Measurements from ENCODE around the gene FFAR4. TPM values are rescaled to one million over a fixed set of nuclear protein-coding genes. Genes with fewer than 3 reads are reported as not detected.

FFAR4 gene
- total RNA-seq, 2 experiments from 2014 or later, result not detected

DNA sequence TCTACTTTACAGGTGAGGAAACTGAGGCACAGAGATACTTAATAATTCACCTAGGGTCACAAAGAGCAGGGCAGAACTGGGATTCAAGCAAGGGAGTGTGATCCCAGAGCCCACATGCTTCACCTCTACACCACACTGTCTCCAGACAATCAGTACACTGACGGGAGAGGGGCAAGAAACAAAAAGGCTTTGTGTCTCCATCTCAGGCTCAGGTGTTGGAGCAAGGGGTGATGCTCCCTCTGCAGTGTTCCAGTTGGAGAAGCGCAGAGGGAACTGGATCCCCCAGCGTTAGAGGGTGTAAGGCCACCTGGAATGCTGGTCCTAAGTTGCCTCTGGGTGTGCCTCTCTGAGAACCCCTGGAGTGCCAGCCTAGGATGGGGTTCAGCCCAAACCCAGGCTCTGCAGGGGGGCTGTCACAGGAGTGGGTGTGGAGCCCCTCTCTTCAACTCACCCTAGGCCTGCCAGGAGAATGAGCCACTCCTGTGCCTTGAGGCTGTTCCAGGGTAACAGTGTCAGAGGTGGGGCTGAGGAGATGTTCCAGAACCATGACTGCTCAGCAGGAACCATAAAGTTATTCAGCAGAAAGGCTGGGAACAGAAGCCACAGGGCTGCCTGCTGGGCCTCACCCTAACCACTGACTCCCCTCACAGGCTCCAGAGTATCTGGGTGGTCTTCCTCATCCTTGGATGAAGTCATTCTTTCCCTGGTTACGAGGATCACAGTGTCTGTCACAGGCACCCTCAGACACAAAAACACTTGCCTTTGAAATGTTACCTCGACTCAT lies 29.1 kb downstream of the FFAR4 start:
- Mint-ChIP-seq H3K27me3 (ENCODE audit: low read depth) (peaks cover 7% of the 10 kb centered on the region), H3K4me3 (no peak overlapping the region), H3K27ac (no peak overlapping the region), H3K36me3 (ENCODE audit: low read depth) (no peaks in the 10 kb centered on the region), H3K9me3 (no peaks in the 10 kb centered on the region), H3K4me1 (ENCODE audit: low read depth) (no peaks in the 10 kb centered on the region)
- intact Hi-C loops (cut with micrococcal nuclease), result no loop called here
- CTCF ChIA-PET, result no interaction called here
- DNase-seq, result no peak

DNA sequence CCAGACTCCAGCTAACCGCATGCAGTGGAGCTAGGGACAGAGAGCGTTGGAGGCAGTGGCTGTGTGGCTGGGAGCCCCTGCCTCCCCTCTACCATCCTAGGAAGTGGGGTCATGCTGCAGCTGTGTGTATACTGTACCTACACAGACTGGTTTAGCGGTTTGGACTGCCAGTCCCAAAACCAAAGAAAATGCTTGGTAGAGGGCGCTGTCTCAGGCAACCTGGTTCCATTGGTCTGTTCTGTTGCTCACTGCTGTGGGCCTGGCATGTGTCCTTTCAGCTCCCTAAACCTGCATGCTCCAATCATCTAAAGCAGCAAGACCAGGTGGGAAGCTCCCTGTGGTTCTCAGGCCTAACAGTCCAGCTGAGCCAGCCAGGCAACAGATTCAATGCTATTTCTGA lies 30.1 kb downstream of the FFAR4 start:
- peaks cover 8% of the 10 kb centered on the region for H3K27me3 Mint-ChIP-seq (ENCODE audit: low read depth)
- H3K27ac Mint-ChIP-seq, result no peak overlapping the region
- intact Hi-C loops (cut with micrococcal nuclease), result no loop called here
- no peaks in the 10 kb centered on the region for H3K36me3 Mint-ChIP-seq (ENCODE audit: low read depth)
- H3K9me3 Mint-ChIP-seq, result no peaks in the 10 kb centered on the region
- no peaks in the 10 kb centered on the region for H3K4me1 Mint-ChIP-seq (ENCODE audit: low read depth)
- no peak for DNase-seq
- H3K4me3 Mint-ChIP-seq, result no peak overlapping the region
- CTCF ChIA-PET, result interaction anchor here (1.2 kb wide), 1 partner anchor 219 kb away, joined by 4 read pairs; no protein-coding TSS in a partner anchor

DNA sequence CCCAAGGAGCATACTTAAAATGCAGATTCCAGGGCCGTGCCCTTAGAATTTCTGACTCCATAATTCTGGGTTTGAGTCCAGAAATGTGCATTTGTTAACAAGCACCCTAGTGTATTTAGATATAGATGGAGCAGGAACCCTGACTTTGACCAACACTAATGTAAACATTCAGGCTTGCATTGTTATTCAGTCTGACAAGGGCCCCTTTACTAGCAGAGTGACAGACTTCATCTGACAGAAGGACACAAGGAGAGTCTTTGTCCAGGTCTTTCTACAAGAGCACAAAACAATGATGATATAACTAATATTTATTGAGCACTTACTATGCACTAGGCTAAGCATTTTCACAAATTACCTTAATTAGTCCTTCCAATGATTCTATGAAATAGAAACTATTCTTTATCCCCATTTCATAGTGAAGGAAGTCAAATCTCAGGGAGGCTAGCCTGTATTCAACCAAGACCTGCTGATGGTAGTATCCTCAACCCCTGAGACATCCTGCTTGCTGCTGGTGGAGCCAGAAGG lies 30.7 kb downstream of the FFAR4 start:
- no peaks in the 10 kb centered on the region for H3K4me1 Mint-ChIP-seq (ENCODE audit: low read depth)
- no peaks in the 10 kb centered on the region for H3K36me3 Mint-ChIP-seq (ENCODE audit: low read depth)
- peaks cover 14% of the 10 kb centered on the region for H3K27me3 Mint-ChIP-seq (ENCODE audit: low read depth)
- no peak overlapping the region for H3K27ac Mint-ChIP-seq
- no peak overlapping the region for H3K4me3 Mint-ChIP-seq
- intact Hi-C loops (cut with micrococcal nuclease), result no loop called here
- CTCF ChIA-PET, result interaction anchor here (1.2 kb wide), 1 partner anchor 219 kb away, joined by 4 read pairs; no protein-coding TSS in a partner anchor
- H3K9me3 Mint-ChIP-seq, result no peaks in the 10 kb centered on the region
- DNase-seq, result no peak

DNA sequence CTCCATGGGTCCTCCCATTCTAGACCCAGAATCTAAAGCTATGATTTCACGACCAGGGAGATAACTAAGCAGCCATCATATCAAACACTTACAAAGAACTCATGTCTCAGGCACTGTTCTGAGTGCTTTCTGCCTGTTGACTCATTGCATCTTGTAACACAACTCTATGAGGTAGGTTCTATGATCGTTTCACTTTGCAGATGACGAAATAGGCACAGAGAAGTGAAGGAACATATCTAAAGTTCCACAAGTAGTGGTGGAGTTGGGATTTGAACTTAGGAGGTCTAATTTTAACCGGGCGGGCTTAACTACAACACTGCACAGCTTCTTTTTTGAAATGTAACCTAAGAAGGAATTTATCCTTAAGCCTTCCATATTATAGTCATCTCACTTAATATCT lies 31.7 kb downstream of the FFAR4 start:
- DNase-seq, result no peak
- H3K9me3 Mint-ChIP-seq, result no peaks in the 10 kb centered on the region
- peaks cover 16% of the 10 kb centered on the region for H3K27me3 Mint-ChIP-seq (ENCODE audit: low read depth)
- no peak overlapping the region for H3K27ac Mint-ChIP-seq
- intact Hi-C loops (cut with micrococcal nuclease), result no loop called here
- no peaks in the 10 kb centered on the region for H3K4me1 Mint-ChIP-seq (ENCODE audit: low read depth)
- CTCF ChIA-PET, result no interaction called here
- no peaks in the 10 kb centered on the region for H3K36me3 Mint-ChIP-seq (ENCODE audit: low read depth)
- H3K4me3 Mint-ChIP-seq, result no peak overlapping the region

DNA sequence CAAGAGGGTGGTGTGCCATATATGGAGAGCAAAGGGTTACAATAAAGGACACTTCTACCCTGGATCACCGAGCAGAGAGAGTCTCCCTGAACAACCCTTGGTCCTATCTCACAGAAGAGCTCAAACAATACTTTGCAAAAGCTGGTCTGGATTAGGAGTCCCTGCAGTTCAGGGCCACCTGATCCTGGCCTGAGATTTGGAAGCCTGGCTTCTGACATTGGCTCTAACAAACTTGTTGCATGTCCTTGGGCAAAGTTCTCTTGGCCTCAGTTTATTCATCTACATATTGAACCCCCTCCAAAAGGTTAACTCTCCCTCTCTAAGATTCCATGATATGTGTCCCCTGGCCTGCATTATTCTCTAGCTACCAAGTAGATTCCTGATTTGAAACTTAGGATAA lies 32.9 kb downstream of the FFAR4 start:
- H3K4me1 Mint-ChIP-seq (ENCODE audit: low read depth), result no peaks in the 10 kb centered on the region
- CTCF ChIA-PET, result no interaction called here
- H3K27ac Mint-ChIP-seq, result no peak overlapping the region
- peaks cover 23% of the 10 kb centered on the region for H3K27me3 Mint-ChIP-seq (ENCODE audit: low read depth)
- intact Hi-C loops (cut with micrococcal nuclease), result no loop called here
- no peaks in the 10 kb centered on the region for H3K9me3 Mint-ChIP-seq
- no peak overlapping the region for H3K4me3 Mint-ChIP-seq
- no peaks in the 10 kb centered on the region for H3K36me3 Mint-ChIP-seq (ENCODE audit: low read depth)
- no peak for DNase-seq

DNA sequence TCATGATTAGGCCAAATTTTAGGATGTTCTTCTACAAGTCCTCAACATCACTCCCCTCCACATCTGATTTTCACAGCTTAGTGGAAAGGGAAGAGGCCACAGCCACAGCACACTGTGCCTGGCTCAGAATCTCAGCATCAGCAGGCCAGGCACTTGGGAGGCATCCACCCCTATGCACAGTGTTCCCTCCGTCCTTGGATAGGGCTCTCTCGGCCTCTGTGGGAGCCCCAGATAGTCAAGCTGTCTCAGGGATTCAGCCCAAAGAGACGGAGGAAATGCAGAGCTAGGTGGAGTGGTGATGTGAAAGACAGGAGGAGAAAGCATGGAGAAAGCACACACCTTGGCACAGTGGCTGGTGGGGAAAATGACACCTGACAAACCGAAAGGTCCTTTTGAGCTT lies 33.3 kb downstream of the FFAR4 start:
- Mint-ChIP-seq H3K27me3 (ENCODE audit: low read depth) (peaks cover 23% of the 10 kb centered on the region), H3K4me1 (ENCODE audit: low read depth) (no peaks in the 10 kb centered on the region)
- CTCF ChIA-PET, result no interaction called here

DNA sequence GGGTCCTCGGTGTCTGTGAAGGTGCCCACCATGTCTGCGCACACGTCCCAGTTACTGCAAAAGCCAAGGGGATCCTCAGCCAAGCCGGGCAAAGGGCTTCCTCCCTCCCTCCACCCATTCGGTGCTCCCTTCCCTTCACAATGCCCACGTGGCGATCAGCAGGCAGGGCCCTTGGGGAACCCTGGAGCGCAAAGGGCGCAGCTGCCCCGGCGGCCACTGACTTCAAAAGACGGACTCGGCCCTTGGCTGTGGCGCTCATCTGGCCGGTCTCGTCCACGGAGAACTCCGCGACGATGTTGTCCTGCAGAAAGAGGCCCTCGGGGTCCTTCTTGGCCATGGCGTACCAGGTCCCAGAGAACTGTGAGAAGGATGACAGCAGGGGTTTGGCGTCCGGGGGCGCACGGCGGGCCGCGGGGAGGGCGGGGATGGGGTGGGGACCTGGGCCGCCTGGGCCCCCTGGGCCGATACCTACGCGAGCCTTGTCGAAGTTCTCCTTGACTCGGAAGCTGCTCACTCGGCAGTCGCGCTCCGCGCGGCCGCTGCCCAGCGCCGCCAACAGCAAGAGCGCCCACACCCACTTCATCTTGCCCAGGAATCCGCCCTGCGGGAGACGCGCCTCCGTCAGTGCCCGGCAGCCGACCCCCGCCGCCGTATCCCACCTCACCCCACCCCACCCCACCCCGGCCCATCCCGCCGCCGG lies 34.1 kb downstream of the FFAR4 start:
- Mint-ChIP-seq H3K27me3 (ENCODE audit: low read depth) (peaks cover 23% of the 10 kb centered on the region), H3K4me3 (no peak overlapping the region), H3K4me1 (ENCODE audit: low read depth) (no peaks in the 10 kb centered on the region), H3K27ac (no peak overlapping the region), H3K9me3 (no peaks in the 10 kb centered on the region), H3K36me3 (ENCODE audit: low read depth) (no peaks in the 10 kb centered on the region)
- no peak for DNase-seq
- intact Hi-C loops (cut with micrococcal nuclease), result no loop called here
- CTCF ChIA-PET, result no interaction called here

More for the DNA sequence above, 33.3 kb downstream of the FFAR4 start:
- H3K27ac Mint-ChIP-seq, result no peak overlapping the region
- no peak for DNase-seq
- no peak overlapping the region for H3K4me3 Mint-ChIP-seq
- intact Hi-C loops (cut with micrococcal nuclease), result no loop called here
- H3K9me3 Mint-ChIP-seq, result no peaks in the 10 kb centered on the region
- H3K36me3 Mint-ChIP-seq (ENCODE audit: low read depth), result no peaks in the 10 kb centered on the region

DNA sequence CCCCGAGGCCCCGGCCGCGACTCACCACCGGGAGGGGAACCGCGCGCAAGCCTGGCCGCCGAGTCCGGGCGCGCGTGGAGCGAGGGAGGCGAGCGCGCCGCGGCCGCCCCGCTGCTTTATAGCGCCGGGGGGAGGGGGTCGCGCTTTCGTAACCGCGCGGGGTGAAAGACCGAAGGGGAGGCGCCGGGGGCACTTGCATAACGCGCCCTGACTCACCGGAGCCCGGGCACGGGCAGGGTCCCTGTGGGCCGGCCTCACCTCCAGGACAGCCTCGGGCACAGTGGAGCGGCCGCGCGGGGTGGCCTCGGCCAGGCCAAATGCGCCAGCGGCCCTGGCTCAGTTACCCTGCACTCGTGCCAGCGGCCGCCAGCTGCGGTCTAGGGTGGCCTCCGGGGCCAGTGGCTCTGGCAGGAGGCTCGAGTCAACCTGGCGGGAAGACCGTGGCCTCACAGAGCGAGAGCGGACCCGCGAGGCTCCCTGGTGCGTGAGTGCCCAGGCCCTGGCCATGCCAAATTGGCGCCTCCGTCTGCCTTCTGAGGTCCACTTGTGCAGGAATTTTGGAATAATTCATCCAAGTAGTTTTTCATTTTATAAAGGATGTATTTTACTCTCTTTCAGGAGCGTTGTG lies 34.8 kb downstream of the FFAR4 start, which contains the start of gene RBP4:
Gene RBP4, minus strand, starts transcription at position 90 of the 628 bp plus-strand sequence. CDS start 207 bp downstream, outside the sequence.
- no peak for DNase-seq
- Mint-ChIP-seq H3K36me3 (ENCODE audit: low read depth) (no peaks in the 10 kb centered on the region), H3K27ac (no peak within 1 kb of the TSS), H3K4me1 (ENCODE audit: low read depth) (no peaks in the 10 kb centered on the region), H3K9me3 (no peaks in the 10 kb centered on the region), H3K4me3 (no peak within 1 kb of the TSS), H3K27me3 (ENCODE audit: low read depth) (peaks cover 26% of the 10 kb centered on the region)
- CTCF ChIA-PET, result no interaction called here
- intact Hi-C loops (cut with micrococcal nuclease), result no loop called here

DNA sequence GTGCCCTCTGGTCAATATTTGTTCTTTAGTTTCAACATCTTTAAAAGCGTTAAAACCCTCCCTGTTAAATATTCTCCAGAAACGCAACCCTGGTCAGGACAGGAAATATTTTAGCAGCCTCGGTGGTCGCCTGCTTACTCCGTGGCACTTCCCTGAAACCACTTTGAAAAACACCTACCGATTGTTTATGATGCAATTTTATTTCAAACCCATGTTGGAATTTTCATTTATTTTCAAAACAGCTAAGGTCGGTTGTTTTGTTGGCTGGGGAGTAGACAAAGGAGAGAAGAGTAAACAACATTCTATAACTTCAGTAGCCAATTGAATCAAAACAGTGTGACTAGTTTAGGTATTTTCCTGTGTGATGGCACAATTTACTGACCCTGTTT lies 35.3 kb downstream of the FFAR4 start:
- Mint-ChIP-seq H3K36me3 (ENCODE audit: low read depth) (no peaks in the 10 kb centered on the region), H3K4me3 (no peak overlapping the region), H3K4me1 (ENCODE audit: low read depth) (no peaks in the 10 kb centered on the region), H3K27ac (no peak overlapping the region), H3K9me3 (no peaks in the 10 kb centered on the region), H3K27me3 (ENCODE audit: low read depth) (peaks cover 26% of the 10 kb centered on the region)
- DNase-seq, result no peak
- intact Hi-C loops (cut with micrococcal nuclease), result no loop called here
- CTCF ChIA-PET, result interaction anchor here (0.6 kb wide), 1 partner anchor 45 kb away, joined by 3 read pairs; no protein-coding TSS in a partner anchor

DNA sequence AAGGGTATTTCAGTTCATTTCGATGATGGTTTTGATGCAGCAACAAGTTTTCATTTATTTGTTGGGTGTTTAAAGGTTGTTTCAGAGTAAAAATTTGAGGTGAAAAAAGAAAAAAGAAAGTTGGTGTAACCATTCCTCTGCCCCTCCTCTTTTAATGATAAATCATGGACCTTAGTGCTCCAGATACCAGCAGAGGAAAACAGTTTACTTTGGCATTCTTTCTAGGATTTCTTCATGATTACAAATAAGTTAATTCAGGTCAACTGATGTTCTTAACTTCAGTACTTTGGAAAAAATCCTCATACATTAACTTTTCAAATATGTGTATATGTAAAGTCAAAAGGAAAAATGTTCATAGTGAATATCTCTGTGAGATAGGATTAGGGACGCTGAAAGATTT lies 36.6 kb downstream of the FFAR4 start:
- H3K9me3 Mint-ChIP-seq, result peaks cover 3% of the 10 kb centered on the region
- H3K4me1 Mint-ChIP-seq (ENCODE audit: low read depth), result no peaks in the 10 kb centered on the region
- H3K27ac Mint-ChIP-seq, result no peak overlapping the region
- no peaks in the 10 kb centered on the region for H3K36me3 Mint-ChIP-seq (ENCODE audit: low read depth)
- no peak for DNase-seq
- H3K27me3 Mint-ChIP-seq (ENCODE audit: low read depth), result peaks cover 28% of the 10 kb centered on the region
- no peak overlapping the region for H3K4me3 Mint-ChIP-seq
- intact Hi-C loops (cut with micrococcal nuclease), result no loop called here
- CTCF ChIA-PET, result no interaction called here

DNA sequence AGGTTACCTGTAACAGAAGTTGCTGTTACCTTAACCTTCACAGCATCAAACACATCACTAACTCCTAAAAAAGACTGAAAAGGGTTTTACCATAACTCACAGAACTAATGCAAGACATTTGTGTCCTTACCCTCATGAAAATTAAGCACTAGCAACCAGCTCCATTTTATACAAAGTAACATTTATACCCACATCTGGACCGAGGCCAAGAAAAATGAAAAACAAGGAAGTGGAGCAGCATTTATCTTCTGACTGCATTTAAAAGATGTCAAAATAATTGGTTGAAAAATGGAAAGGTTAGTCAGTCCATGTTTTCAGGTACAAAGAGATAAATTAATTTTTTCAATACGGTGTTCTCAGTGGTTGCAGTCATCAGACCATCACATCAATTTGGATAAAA lies 37.7 kb downstream of the FFAR4 start:
- DNase-seq, result no peak
- CTCF ChIA-PET, result no interaction called here
- H3K4me3 Mint-ChIP-seq, result no peak overlapping the region
- no peak overlapping the region for H3K27ac Mint-ChIP-seq
- H3K27me3 Mint-ChIP-seq (ENCODE audit: low read depth), result peaks cover 31% of the 10 kb centered on the region
- H3K36me3 Mint-ChIP-seq (ENCODE audit: low read depth), result no peaks in the 10 kb centered on the region
- no peaks in the 10 kb centered on the region for H3K4me1 Mint-ChIP-seq (ENCODE audit: low read depth)
- peaks cover 3% of the 10 kb centered on the region for H3K9me3 Mint-ChIP-seq
- intact Hi-C loops (cut with micrococcal nuclease), result no loop called here

DNA sequence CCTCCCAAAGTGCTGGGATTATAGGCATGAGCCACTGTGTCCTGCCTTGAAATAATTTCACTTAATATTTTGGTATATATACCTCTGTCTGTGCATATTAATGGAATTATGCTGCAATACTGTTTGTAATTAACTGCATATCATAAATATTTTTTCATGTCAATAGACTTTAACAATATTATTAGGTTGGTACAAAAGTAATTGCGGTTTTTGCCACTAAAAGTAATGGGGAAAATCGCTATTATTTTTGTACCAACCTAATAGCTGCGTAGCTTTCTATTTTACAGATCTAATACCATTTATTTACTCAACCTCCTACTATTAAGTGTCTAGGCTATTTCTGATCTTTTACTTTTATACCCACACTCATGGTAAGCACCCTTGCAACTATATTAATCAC lies 42.0 kb downstream of the FFAR4 start:
- no peak overlapping the region for H3K4me3 Mint-ChIP-seq
- peaks cover 17% of the 10 kb centered on the region for H3K27me3 Mint-ChIP-seq (ENCODE audit: low read depth)
- H3K27ac Mint-ChIP-seq, result no peak overlapping the region
- peaks cover 3% of the 10 kb centered on the region for H3K9me3 Mint-ChIP-seq
- CTCF ChIA-PET, result no interaction called here
- H3K4me1 Mint-ChIP-seq (ENCODE audit: low read depth), result no peaks in the 10 kb centered on the region
- intact Hi-C loops (cut with micrococcal nuclease), result no loop called here
- no peaks in the 10 kb centered on the region for H3K36me3 Mint-ChIP-seq (ENCODE audit: low read depth)
- no peak for DNase-seq
